Tibial artery (tissue), 4 donors: ENCODE data around the gene CHPT1.

ENCODE experiments used
- DNase-seq, 2 donors: peaks; one replicate each; pipeline ENCODE4 v3.0.0-alpha.2; 2019
- H3K27ac ChIP-seq, 2 donors: fragments of 200-600 bp; sonication (generic) in 1 of 2; 1 replicate in 1 of 2; 2 replicates in 1 of 2; pipeline ENCODE4 v1.5.1; 2018 to 2019; ENCODE audit warnings: mild to moderate bottlenecking in 1 of 2
- H3K27me3 ChIP-seq, 2 donors: fragments of 200-600 bp; sonication (generic) in 1 of 2; one replicate each; pipeline versions ENCODE4 v1.5.1 to v1.6.0; 2016 to 2019
- H3K36me3 ChIP-seq, 3 donors: fragments of 200-600 bp; sonication (generic) in 2 of 3; one replicate each; pipeline ENCODE4 v1.5.1; 2016 to 2019; ENCODE audit warnings: mild to moderate bottlenecking in 2 of 3
- H3K4me1 ChIP-seq, 4 donors: fragments of 200-600 bp; sonication (generic) in 2 of 4; 1 replicate in 3 of 4; 2 replicates in 1 of 4; pipeline ENCODE4 v1.5.1; 2016 to 2019
- H3K4me3 ChIP-seq, 2 donors: fragments of 200-600 bp; sonication (generic) in 1 of 2; 1 replicate in 1 of 2; 2 replicates in 1 of 2; pipeline ENCODE4 v1.5.1; 2018 to 2019; ENCODE audit warnings: mild to moderate bottlenecking in 2 of 2
- H3K9me3 ChIP-seq, 3 donors: fragments of 200-600 bp; sonication (generic) in 1 of 3; one replicate each; pipeline ENCODE4 v1.5.1; 2016 to 2019
- intact Hi-C: fragments of 100-400 bp; cut with DNase I; formaldehyde crosslinking; loops from one replicate; pipeline ENCODE4 v1.15.0; 2023; ENCODE audit warnings: low total_unique reads
- TF ChIP-seq, protein P1 (sequence below), 2 experiments: fragments of 200-600 bp in 1 of 2; fragments of 450-650 bp in 1 of 2; IDR thresholded peaks; one replicate each; pipeline ENCODE4 v1.5.1; 2017 to 2019; ENCODE audit warnings: antibody characterized with exemption in 2 of 2, mild to moderate bottlenecking in 1 of 2, moderate library complexity in 1 of 2

CHPT1 gene

DNA sequence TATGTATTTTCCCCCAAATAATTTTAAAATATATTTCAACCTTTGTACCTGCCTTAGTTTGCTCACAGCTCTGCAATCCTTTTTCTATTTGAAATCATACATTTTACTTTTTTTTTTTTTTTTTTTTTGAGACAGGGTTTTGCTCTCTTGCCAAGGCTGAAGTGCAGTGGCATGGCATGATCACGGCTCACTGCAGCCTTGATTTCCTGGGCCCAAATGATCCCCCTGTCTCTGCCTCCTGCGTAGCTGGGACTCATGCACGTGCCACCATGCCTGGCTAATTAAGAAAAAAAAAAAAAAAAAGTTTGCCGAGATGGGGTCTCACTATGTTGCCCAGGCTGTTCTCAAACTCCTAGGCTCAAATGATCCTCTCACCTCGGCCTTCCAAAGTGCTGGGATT is 43.1 kb downstream of the CHPT1 start:
- intact Hi-C loops, result no loop called here
- TF ChIP-seq, protein P1, sequence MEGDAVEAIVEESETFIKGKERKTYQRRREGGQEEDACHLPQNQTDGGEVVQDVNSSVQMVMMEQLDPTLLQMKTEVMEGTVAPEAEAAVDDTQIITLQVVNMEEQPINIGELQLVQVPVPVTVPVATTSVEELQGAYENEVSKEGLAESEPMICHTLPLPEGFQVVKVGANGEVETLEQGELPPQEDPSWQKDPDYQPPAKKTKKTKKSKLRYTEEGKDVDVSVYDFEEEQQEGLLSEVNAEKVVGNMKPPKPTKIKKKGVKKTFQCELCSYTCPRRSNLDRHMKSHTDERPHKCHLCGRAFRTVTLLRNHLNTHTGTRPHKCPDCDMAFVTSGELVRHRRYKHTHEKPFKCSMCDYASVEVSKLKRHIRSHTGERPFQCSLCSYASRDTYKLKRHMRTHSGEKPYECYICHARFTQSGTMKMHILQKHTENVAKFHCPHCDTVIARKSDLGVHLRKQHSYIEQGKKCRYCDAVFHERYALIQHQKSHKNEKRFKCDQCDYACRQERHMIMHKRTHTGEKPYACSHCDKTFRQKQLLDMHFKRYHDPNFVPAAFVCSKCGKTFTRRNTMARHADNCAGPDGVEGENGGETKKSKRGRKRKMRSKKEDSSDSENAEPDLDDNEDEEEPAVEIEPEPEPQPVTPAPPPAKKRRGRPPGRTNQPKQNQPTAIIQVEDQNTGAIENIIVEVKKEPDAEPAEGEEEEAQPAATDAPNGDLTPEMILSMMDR (IDR thresholded peaks at IDR 0.05), result no peak
- H3K9me3 ChIP-seq, result no peaks in the 10 kb centered on the region
- peaks cover 0 to 6% (median 0%) of the 10 kb centered on the region in 4 donors for H3K4me1 ChIP-seq
- peaks cover 43 to 57% (median 44%) of the 10 kb centered on the region in 3 donors for H3K36me3 ChIP-seq
- H3K27ac ChIP-seq, result no peak overlapping the region
- no peak overlapping the region for H3K4me3 ChIP-seq
- DNase-seq, result no peak
- H3K27me3 ChIP-seq, result no peaks in the 10 kb centered on the region

DNA sequence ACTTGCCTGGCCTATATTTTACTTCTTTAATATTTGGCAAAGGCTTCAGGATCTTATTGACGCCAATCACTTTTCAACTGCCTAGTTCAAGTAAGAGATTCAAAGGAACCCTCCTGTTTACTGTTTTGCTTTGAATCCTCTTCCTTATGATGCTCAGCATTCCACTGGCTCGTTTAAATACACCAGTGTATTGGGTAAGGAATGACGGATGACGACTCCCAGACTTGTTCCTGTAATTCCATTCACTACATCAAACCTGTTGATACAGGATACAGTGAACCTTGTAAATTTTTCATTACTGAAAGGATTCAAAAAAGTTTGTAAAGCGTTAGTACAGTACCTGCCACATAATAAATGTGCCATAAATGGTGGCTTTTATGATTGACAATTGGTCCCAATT is 43.5 kb downstream of the CHPT1 start:
- Histone ChIP-seq H3K4me3 (no peak overlapping the region), H3K4me1 (peaks cover 0 to 6% (median 0%) of the 10 kb centered on the region in 4 donors), H3K36me3 (peaks cover 43 to 61% (median 46%) of the 10 kb centered on the region in 3 donors), H3K27me3 (no peaks in the 10 kb centered on the region), H3K27ac (no peak overlapping the region), H3K9me3 (no peaks in the 10 kb centered on the region)
- TF ChIP-seq, protein P1 (IDR thresholded peaks at IDR 0.05), result no peak
- intact Hi-C loops, result no loop called here
- no peak for DNase-seq

DNA sequence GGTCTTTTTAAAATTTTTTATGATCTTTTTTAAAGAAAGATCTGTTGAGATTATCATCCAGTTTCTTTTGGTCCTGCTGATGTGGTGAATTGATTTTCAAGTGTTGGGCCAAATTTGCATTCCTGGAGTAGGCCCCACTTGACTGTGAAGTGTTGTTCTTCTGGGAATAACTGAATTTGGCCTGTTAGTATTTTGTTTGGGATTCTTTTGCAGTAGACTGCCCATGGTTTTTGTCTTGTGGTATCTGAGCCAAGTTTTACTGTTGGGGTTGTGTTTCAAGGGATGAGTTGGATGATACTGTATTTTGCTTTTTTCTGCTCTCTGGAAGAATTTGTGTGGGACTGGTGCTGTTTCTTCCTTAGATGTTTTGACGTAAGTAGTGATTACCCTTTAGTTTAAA is 45.8 kb downstream of the CHPT1 start:
- H3K9me3 ChIP-seq, result no peaks in the 10 kb centered on the region
- no peaks in the 10 kb centered on the region for H3K27me3 ChIP-seq
- intact Hi-C loops, result no loop called here
- no peak for DNase-seq
- no peak overlapping the region for H3K27ac ChIP-seq
- peaks cover 0 to 6% (median 0%) of the 10 kb centered on the region in 4 donors for H3K4me1 ChIP-seq
- TF ChIP-seq, protein P1 (IDR thresholded peaks at IDR 0.05), result no peak
- H3K4me3 ChIP-seq, result no peak overlapping the region
- peaks cover 38 to 71% (median 45%) of the 10 kb centered on the region in 3 donors for H3K36me3 ChIP-seq

DNA sequence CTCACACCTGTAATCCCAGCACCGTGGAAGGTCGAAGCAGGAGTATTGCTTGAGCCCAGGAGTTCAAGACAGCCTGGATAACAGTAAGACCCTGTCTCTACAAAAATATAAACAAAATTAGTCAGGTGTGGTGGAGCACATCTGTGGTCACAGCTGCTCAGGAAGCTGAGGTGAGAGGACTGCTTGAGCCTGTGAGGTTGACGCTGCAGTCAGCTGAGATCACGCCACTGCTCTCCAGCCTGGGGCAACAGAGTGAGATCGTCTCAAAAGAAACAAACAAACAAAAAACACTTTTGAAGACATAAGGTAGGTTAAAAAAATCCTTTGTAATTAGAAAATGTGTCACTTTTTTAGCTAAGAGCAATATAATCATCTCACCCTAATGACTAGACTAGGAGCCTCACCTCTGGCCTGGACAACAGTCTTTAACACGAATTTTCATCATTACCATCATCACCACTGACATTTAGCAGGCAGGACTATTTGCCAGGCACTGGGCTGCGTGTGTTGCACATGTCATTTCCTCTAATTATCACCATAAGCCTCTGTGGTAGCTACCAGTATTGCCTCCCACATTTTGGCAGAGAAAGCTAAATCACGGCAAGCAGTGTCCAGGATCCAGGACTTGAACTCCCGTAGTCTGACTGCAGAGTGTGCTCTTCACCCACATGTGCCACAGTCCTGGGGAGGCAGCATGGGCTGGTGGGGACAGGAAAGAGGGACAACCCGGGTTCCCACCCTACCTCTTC is 46.5 kb downstream of the CHPT1 start:
- H3K4me1 ChIP-seq, result peaks cover 0 to 6% (median 0%) of the 10 kb centered on the region in 4 donors
- H3K4me3 ChIP-seq, result no peak overlapping the region
- intact Hi-C loops, result no loop called here
- H3K27me3 ChIP-seq, result no peaks in the 10 kb centered on the region
- peak overlapping the region in 1 of 2 donors; percentile 19 for H3K27ac ChIP-seq
- no peaks in the 10 kb centered on the region for H3K9me3 ChIP-seq
- no peak for DNase-seq
- H3K36me3 ChIP-seq, result peaks cover 31 to 71% (median 45%) of the 10 kb centered on the region in 3 donors
- TF ChIP-seq, protein P1 (IDR thresholded peaks at IDR 0.05), result no peak

DNA sequence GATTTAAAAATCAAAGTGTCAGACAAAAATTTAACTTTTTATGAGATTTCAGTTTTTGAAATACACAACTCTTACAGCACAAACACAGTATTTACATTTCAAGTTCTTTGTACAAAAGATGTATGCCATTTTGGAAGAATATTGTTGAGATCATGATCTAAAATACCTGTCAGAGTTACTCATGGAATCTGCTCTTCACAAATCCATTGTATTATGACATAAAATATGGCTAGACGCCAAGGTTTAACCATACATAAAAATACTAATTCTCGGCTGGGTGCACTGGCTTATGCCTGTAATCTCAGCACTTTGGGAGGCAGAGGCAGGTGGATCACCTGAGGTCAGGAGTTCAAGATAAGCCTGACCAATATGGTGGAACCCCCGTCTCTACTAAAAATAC is 48.0 kb downstream of the CHPT1 start:
- H3K27me3 ChIP-seq, result no peaks in the 10 kb centered on the region
- H3K36me3 ChIP-seq, result peaks cover 36 to 74% (median 39%) of the 10 kb centered on the region in 3 donors
- no peaks in the 10 kb centered on the region for H3K9me3 ChIP-seq
- H3K4me3 ChIP-seq, result no peak overlapping the region
- TF ChIP-seq, protein P1 (IDR thresholded peaks at IDR 0.05), result no peak
- intact Hi-C loops, result no loop called here
- no peak overlapping the region for H3K27ac ChIP-seq
- H3K4me1 ChIP-seq, result peaks cover 0 to 6% (median 0%) of the 10 kb centered on the region in 4 donors
- no peak for DNase-seq
